H4 (cell line): ENCODE measurements around the gene TBC1D5. TPM values are rescaled to one million over a fixed set of nuclear protein-coding genes. Genes with fewer than 3 reads are reported as not detected.
"Not testable (repeated sequence)": the region's sequence is repeated elsewhere in the genome, so short reads cannot be mapped to it uniquely, and the experiment has no call there.

Source experiments
- DNase-seq: peaks from one replicate; pipeline ENCODE4 v3.0.0-alpha.2; 2015; ENCODE audit warnings: low spot score
- total RNA-seq: library from RNA; depleted of rRNA; stranded (reverse); fragments of >200 nt; shearing (Covaris generic); gene quantifications from 2 replicates; pipeline ENCODE4 v1.2.3, GENCODE V29; 2014

Gene TBC1D5
- total RNA-seq, 1 experiment from 2014 or later = 15.4 TPM

GRCh38 chr3:17645074-17645698 lies 97.2 kb downstream of the TBC1D5 start:
- DNase-seq = peak; percentile 62

GRCh38 chr3:17643691-17644090 lies 98.7 kb downstream of the TBC1D5 start:
- peak; percentile 53 for DNase-seq

GRCh38 chr3:17642474-17642873 lies 100.0 kb downstream of the TBC1D5 start:
- no peak for DNase-seq

GRCh38 chr3:17640466-17640865 lies 102.0 kb downstream of the TBC1D5 start:
- no peak for DNase-seq

- peak; percentile 83 for DNase-seq
These were observed 102.7 kb downstream of the TBC1D5 start for GRCh38 chr3:17639765-17640164.

GRCh38 chr3:17639257-17639656 lies 103.2 kb downstream of the TBC1D5 start:
- DNase-seq = peak; percentile 49

- no peak for DNase-seq
These were observed 104.1 kb downstream of the TBC1D5 start for GRCh38 chr3:17638356-17638755.

- peak; percentile 39 for DNase-seq
These were observed 106.8 kb downstream of the TBC1D5 start for GRCh38 chr3:17635675-17636074.

- no peak for DNase-seq
These were observed 107.5 kb downstream of the TBC1D5 start for GRCh38 chr3:17634964-17635363.

- DNase-seq = no peak
These were observed 108.2 kb downstream of the TBC1D5 start for GRCh38 chr3:17634201-17634600.

GRCh38 chr3:17632401-17633100 lies 109.9 kb downstream of the TBC1D5 start:
- DNase-seq = peak; percentile 46

- no peak for DNase-seq
These were observed 110.8 kb downstream of the TBC1D5 start for GRCh38 chr3:17631609-17632008.

- no peak for DNase-seq
These were observed 113.0 kb downstream of the TBC1D5 start for GRCh38 chr3:17629400-17629799.

GRCh38 chr3:17626395-17626794 lies 116.0 kb downstream of the TBC1D5 start:
- no peak for DNase-seq

GRCh38 chr3:17625133-17625532 lies 117.3 kb downstream of the TBC1D5 start:
- no peak for DNase-seq

GRCh38 chr3:17623464-17623863 lies 119.0 kb downstream of the TBC1D5 start:
- DNase-seq = no peak

- no peak for DNase-seq
These were observed 122.5 kb downstream of the TBC1D5 start for GRCh38 chr3:17619968-17620367.

- not testable (repeated sequence) for DNase-seq
These were observed 129.4 kb downstream of the TBC1D5 start for GRCh38 chr3:17613017-17613416.

GRCh38 chr3:17607905-17608304 lies 134.5 kb downstream of the TBC1D5 start:
- DNase-seq = no peak

GRCh38 chr3:17605934-17606333 lies 136.5 kb downstream of the TBC1D5 start:
- DNase-seq = no peak

- peak; percentile 76 for DNase-seq
These were observed 137.4 kb downstream of the TBC1D5 start for GRCh38 chr3:17605032-17605431.

- DNase-seq = no peak
These were observed 140.3 kb downstream of the TBC1D5 start for GRCh38 chr3:17602126-17602525.

- DNase-seq = no peak
These were observed 149.5 kb downstream of the TBC1D5 start for GRCh38 chr3:17592956-17593355.

- DNase-seq = no peak
These were observed 152.0 kb downstream of the TBC1D5 start for GRCh38 chr3:17590465-17590864.
